Measurements from ENCODE around the gene CDK9.

The CDK9 gene

GRCh38 chr9:127806871-127807270 is 21.0 kb downstream of the CDK9 start:
- DNase-seq, result no peak

GRCh38 chr9:127808347-127809001 is 22.6 kb downstream of the CDK9 start:
- no peak for DNase-seq

- DNase-seq, result no peak
Observed at GRCh38 chr9:127809002-127809539, 23.2 kb downstream of the CDK9 start.

- DNase-seq, result no peak
Observed at GRCh38 chr9:127809540-127810377, 23.9 kb downstream of the CDK9 start.

GRCh38 chr9:127810378-127811187 is 24.7 kb downstream of the CDK9 start:
- no peak for DNase-seq

- no peak for DNase-seq
Observed at GRCh38 chr9:127812011-127812410, 26.2 kb downstream of the CDK9 start.

GRCh38 chr9:127812936-127813675 is 27.3 kb downstream of the CDK9 start:
- DNase-seq, result no peak

GRCh38 chr9:127813686-127814226 is 27.9 kb downstream of the CDK9 start:
- DNase-seq, result no peak

- DNase-seq, result no peak
Observed at GRCh38 chr9:127814619-127815511, 29.0 kb downstream of the CDK9 start.

- no peak for DNase-seq
Observed at GRCh38 chr9:127815512-127816361, 29.9 kb downstream of the CDK9 start.

GRCh38 chr9:127816362-127816725 is 30.5 kb downstream of the CDK9 start:
- DNase-seq, result no peak

GRCh38 chr9:127816728-127817127 is 30.9 kb downstream of the CDK9 start:
- DNase-seq, result no peak

GRCh38 chr9:127817881-127818434 is 32.1 kb downstream of the CDK9 start:
- DNase-seq, result no peak

- DNase-seq, result no peak
Observed at GRCh38 chr9:127818574-127818973, 32.7 kb downstream of the CDK9 start.

GRCh38 chr9:127822108-127822507 is 36.3 kb downstream of the CDK9 start:
- no peak for DNase-seq

GRCh38 chr9:127825319-127826051 is 39.7 kb downstream of the CDK9 start:
- DNase-seq, result no peak

- no peak for DNase-seq
Observed at GRCh38 chr9:127826253-127826913, 40.5 kb downstream of the CDK9 start.

- DNase-seq, result no peak
Observed at GRCh38 chr9:127828262-127829031, 42.6 kb downstream of the CDK9 start.

Measured in activated effector memory CD4-positive, alpha-beta T cell treated with anti-CD3 and anti-CD28 coated beads, Interleukin-2, amount 50 U/mL, for 16 hours (primary cell).